HEK293T (cell line): ENCODE results near the gene ZCCHC24.

Experiments
- BHLHE40 ChIP-seq: fragments of 450-650 bp; IDR thresholded peaks from 2 replicates; pipeline ENCODE4 v1.6.1; 2016; ENCODE audit warnings: mild to moderate bottlenecking, moderate library complexity, borderline replicate concordance
- ELF4 ChIP-seq: fragments of 450-650 bp; IDR thresholded peaks from 2 replicates; pipeline ENCODE4 v1.6.1; 2017; ENCODE audit warnings: antibody characterized with exemption
- FOXA1 ChIP-seq: fragments of 450-650 bp; IDR thresholded peaks from 2 replicates; pipeline ENCODE4 v1.6.1; 2016; ENCODE audit warnings: mild to moderate bottlenecking
- LEF1 ChIP-seq: fragments of 450-650 bp; IDR thresholded peaks from 2 replicates; pipeline ENCODE4 v1.6.1; 2017; ENCODE audit warnings: mild to moderate bottlenecking, borderline replicate concordance
- NFRKB ChIP-seq: fragments of 450-650 bp; IDR thresholded peaks from 2 replicates; pipeline ENCODE4 v1.6.1; 2016; ENCODE audit warnings: mild to moderate bottlenecking, moderate library complexity
- PKNOX1 ChIP-seq: fragments of 450-650 bp; IDR thresholded peaks from 2 replicates; pipeline ENCODE4 v1.6.1; 2016
- SP1 ChIP-seq: fragments of 450-650 bp; IDR thresholded peaks from 2 replicates; pipeline ENCODE4 v1.6.1; 2017
- SUZ12 ChIP-seq: fragments of 450-650 bp; IDR thresholded peaks from 2 replicates; pipeline ENCODE4 v1.6.1; 2016; ENCODE audit warnings: mild to moderate bottlenecking
- ZNF384 ChIP-seq: fragments of 450-650 bp; IDR thresholded peaks from 2 replicates; pipeline ENCODE4 v1.6.1; 2016

- TF ChIP-seq SP1: no peak
- no peak for TF ChIP-seq LEF1
- TF ChIP-seq PKNOX1: no peak
- TF ChIP-seq SUZ12: no peak
- no peak for TF ChIP-seq ZNF384
- no peak for TF ChIP-seq BHLHE40
- TF ChIP-seq FOXA1: no peak
- no peak for TF ChIP-seq NFRKB
- TF ChIP-seq ELF4: no peak
These were observed 42.1 kb upstream of the ZCCHC24 start for GRCh38 chr10:79487296-79488194.
